ENCODE data around the gene SRRT.

DNA sequence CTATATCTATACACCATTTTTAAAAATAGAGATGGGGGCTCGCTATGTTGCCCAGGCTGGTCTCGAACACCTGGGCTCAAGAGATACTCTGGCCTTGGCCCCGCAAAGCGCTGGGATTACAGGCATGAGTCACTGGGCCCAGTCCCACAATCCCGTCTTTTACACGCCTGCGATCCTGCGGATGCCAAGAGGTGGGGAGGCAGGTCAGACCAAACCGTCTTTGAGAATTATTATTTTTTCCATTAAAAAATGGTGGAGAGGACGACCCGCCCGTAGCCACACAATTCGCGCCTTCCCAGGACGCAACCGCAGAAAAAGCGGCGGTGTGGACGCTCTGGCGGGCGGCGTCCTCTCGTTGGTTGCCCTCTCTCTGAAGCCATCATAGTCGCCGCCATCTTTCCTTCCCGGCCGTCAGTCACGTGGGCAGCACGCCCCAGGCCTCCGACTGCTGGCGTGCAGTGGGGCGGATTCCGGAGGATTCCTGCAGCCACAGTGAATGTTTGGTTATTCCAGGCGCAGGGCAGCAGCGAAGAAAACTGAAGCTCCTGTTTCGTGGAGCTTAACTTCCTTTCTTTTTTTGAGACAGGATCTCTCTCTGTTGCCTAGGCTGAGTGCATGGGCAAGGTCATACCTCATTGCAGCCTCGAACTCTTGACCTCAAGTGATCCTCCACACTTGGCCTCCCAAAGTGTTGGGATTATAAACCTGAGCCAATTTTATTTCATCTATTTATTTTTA lies 37.6 kb upstream of the SRRT start:
- TF ChIP-seq CTCF (conservative IDR thresholded peaks at IDR 0.05 in 1 of 2, IDR thresholded peaks at IDR 0.05 in 1 of 2; ENCODE audit: low read depth in 1 of 2, low read length in 2 of 2) (no peak), EZH2 (IDR thresholded peaks at IDR 0.05; ENCODE audit: low read length, missing control alignments) (no peak)

Data from fibroblast of lung (primary cell).